MM.1S (cell line): ENCODE results near the gene MAD1L1.

Experiments
- DNase-seq: peaks from one replicate; pipeline ENCODE4 v3.0.0-alpha.2; 2015
- H2AFZ ChIP-seq: fragments of 300-600 bp; sonication (generic); 2 replicates; pipeline ENCODE4 v1.6.0; 2016; ENCODE audit warnings: antibody characterized with exemption, low read length
- H3F3A ChIP-seq: fragments of 300-600 bp; sonication (generic); 2 replicates; pipeline ENCODE4 v1.6.1; 2016; ENCODE audit warnings: mild to moderate bottlenecking, antibody characterized with exemption, low read length, moderate library complexity, mixed read lengths; ENCODE audit not compliant: insufficient read depth
- H3K27ac ChIP-seq: fragments of 300-600 bp; sonication (generic); 2 replicates; pipeline ENCODE4 v1.5.1; 2016; ENCODE audit warnings: mild to moderate bottlenecking, low read length
- H3K27me3 ChIP-seq: fragments of 300-600 bp; sonication (generic); replicated peaks from 2 replicates; pipeline ENCODE4 v1.6.0; 2016; ENCODE audit warnings: low read length; ENCODE audit not compliant: insufficient read depth
- H3K36me3 ChIP-seq: fragments of 300-600 bp; sonication (generic); replicated peaks from 2 replicates; pipeline ENCODE4 v1.6.1; 2016; ENCODE audit warnings: mild to moderate bottlenecking, low read length, mixed read lengths; ENCODE audit not compliant: insufficient read depth
- H3K4me1 ChIP-seq: fragments of 300-600 bp; sonication (generic); 2 replicates; pipeline ENCODE4 v1.6.1; 2016; ENCODE audit warnings: low read length, mixed read lengths
- H3K4me2 ChIP-seq: fragments of 300-600 bp; sonication (generic); 2 replicates; pipeline ENCODE4 v1.6.0; 2016; ENCODE audit warnings: low read depth, low read length
- H3K4me3 ChIP-seq: fragments of 300-600 bp; sonication (generic); 2 replicates; pipeline ENCODE4 v1.5.1; 2016; ENCODE audit warnings: low read length, mixed read lengths
- H3K79me2 ChIP-seq: fragments of 300-600 bp; sonication (generic); 2 replicates; pipeline ENCODE4 v1.6.1; 2016; ENCODE audit warnings: mixed run types, low read length, mixed read lengths
- H3K9ac ChIP-seq: fragments of 300-600 bp; sonication (generic); 2 replicates; pipeline ENCODE4 v1.6.1; 2016; ENCODE audit warnings: low read length, mixed read lengths
- H3K9me2 ChIP-seq: fragments of 300-600 bp; sonication (generic); replicated peaks from 2 replicates; pipeline ENCODE4 v1.6.1; 2016; ENCODE audit warnings: mild to moderate bottlenecking, low read length, mixed read lengths; ENCODE audit not compliant: insufficient read depth
- H3K9me3 ChIP-seq: fragments of 300-600 bp; sonication (generic); replicated peaks from 2 replicates; pipeline ENCODE4 v1.6.1; 2016; ENCODE audit warnings: mild to moderate bottlenecking, low read length, mixed read lengths; ENCODE audit not compliant: insufficient read depth
- H4K20me1 ChIP-seq: fragments of 300-600 bp; sonication (generic); 2 replicates; pipeline ENCODE4 v1.6.1; 2016; ENCODE audit warnings: mild to moderate bottlenecking, low read length, moderate library complexity, mixed read lengths; ENCODE audit not compliant: insufficient read depth
- EZH2 ChIP-seq: fragments of 300-600 bp; sonication (generic); optimal IDR thresholded peaks from 2 replicates; pipeline ENCODE3; 2017; ENCODE audit warnings: low read depth, mild to moderate bottlenecking, antibody characterized with exemption, low read length, mixed read lengths
- EZH2phosphoT487 ChIP-seq: fragments of 300-600 bp; sonication (generic); IDR thresholded peaks from 2 replicates; pipeline ENCODE4 v1.6.1; 2018; ENCODE audit warnings: antibody characterized with exemption, low read length
- TF ChIP-seq, protein P1 (sequence below): fragments of 300-600 bp; sonication (generic); IDR thresholded peaks from 2 replicates; pipeline ENCODE4 v1.5.1; 2016; ENCODE audit warnings: antibody characterized with exemption, low read length, mixed read lengths

Gene MAD1L1

DNA sequence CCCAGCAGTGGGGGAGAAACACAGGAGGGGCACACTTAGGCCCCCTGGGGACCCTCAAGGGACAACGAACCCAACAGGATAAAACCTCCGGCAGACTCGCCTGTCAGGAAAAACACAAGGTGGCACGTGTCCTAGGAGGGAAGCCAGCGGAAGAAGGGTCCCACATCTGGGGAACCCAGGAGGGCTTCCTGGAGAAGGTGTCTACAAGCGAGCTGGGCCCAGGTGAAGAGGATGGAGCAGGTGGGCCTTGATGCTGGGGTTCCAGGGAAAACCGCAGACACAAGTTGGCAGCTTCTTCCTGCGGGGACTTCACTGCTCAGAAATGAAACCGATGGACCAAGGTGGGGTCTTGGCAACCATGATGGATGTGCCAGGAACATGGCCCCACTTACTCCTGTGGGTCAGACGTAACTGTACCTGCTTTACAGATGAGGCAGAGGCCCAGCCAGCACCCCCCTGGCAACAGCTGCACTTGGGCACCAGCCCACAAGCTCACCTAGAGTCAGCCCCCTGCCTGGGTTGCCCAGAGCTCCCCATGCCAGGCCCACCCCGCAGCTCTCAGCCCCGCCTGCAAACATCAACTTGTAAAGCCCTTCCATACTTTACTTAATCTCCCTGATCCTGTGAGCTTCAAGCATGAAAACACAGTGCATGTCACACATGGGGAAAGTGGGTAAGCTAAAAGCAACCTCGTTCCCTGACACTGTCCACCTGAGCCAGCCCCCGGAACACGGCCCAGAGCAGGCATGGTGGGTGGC is 337.7 kb downstream of the MAD1L1 start:
- TF ChIP-seq EZH2phosphoT487 (no peak), EZH2 (no peak)
- TF ChIP-seq, protein P1, sequence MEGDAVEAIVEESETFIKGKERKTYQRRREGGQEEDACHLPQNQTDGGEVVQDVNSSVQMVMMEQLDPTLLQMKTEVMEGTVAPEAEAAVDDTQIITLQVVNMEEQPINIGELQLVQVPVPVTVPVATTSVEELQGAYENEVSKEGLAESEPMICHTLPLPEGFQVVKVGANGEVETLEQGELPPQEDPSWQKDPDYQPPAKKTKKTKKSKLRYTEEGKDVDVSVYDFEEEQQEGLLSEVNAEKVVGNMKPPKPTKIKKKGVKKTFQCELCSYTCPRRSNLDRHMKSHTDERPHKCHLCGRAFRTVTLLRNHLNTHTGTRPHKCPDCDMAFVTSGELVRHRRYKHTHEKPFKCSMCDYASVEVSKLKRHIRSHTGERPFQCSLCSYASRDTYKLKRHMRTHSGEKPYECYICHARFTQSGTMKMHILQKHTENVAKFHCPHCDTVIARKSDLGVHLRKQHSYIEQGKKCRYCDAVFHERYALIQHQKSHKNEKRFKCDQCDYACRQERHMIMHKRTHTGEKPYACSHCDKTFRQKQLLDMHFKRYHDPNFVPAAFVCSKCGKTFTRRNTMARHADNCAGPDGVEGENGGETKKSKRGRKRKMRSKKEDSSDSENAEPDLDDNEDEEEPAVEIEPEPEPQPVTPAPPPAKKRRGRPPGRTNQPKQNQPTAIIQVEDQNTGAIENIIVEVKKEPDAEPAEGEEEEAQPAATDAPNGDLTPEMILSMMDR, result no peak
- H3K4me1 ChIP-seq, result no peaks in the 10 kb centered on the region
- no peak overlapping the region for H3K4me3 ChIP-seq
- no peak overlapping the region for H2AFZ ChIP-seq
- no peak for DNase-seq
- H4K20me1 ChIP-seq, result no peaks in the 10 kb centered on the region
- no peak overlapping the region for H3K9ac ChIP-seq
- H3K36me3 ChIP-seq, result no peaks in the 10 kb centered on the region
- H3K4me2 ChIP-seq, result no peak overlapping the region
- no peaks in the 10 kb centered on the region for H3F3A ChIP-seq
- H3K79me2 ChIP-seq, result no peaks in the 10 kb centered on the region
- H3K27ac ChIP-seq, result no peak overlapping the region
- no peaks in the 10 kb centered on the region for H3K9me2 ChIP-seq
- H3K27me3 ChIP-seq, result no peaks in the 10 kb centered on the region
- no peaks in the 10 kb centered on the region for H3K9me3 ChIP-seq

DNA sequence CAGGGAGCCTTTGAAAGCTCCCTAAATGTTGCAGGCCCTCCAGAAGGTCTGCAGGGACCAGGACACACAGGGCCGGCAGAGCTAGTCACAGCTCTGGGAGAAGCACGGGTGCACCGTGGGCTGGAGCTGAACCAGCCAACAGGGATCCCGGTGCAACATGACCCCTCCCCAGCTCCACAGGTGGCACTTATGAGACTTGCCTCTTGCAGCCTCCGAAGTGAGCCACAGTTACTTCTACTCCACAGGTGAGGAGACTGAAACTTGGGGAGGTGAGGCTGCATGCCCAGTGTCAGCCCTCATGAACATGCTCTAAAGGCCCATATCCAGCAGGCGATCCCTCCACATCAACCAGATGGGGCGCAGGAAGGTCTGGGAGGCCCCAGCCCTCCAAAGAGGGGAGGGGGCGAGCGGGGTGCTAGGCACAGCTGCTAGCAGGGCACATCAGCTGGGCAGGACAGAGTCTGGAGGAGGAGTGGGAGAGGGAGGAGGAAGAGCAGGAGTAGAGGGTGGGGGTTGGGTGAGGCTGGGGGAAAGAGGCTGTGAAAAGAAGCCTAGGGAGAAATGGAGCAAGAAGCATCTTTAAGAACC is 338.3 kb downstream of the MAD1L1 start:
- Histone ChIP-seq H3K9ac (no peak overlapping the region), H3K27me3 (no peaks in the 10 kb centered on the region), H3F3A (no peaks in the 10 kb centered on the region), H3K9me2 (no peaks in the 10 kb centered on the region), H4K20me1 (no peaks in the 10 kb centered on the region), H3K4me3 (no peak overlapping the region), H3K9me3 (no peaks in the 10 kb centered on the region), H3K36me3 (no peaks in the 10 kb centered on the region), H3K4me2 (no peak overlapping the region), H3K27ac (no peak overlapping the region), H3K79me2 (no peaks in the 10 kb centered on the region), H2AFZ (no peak overlapping the region), H3K4me1 (no peaks in the 10 kb centered on the region)
- no peak for TF ChIP-seq EZH2
- TF ChIP-seq, protein P1, result no peak
- no peak for TF ChIP-seq EZH2phosphoT487
- DNase-seq, result no peak

DNA sequence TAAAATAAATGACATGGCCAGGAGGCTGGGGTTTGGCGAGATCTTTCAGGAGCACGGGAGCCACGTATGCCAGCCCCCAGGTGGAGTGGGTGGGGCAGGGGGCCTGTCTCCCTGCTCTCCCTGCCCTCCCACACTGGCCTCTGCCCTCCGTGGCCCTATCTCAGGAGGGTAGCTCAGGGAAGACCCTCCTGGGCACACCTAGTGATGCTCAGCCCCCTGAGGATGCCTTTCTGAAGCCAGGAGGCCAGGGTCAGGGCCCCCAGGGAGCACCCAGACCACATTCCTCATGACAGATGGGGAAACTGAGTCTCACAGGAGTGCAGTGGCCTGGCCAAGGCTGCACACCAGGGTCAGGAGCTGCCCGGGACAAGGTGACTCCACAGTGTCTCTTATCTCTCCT is 339.3 kb downstream of the MAD1L1 start:
- Histone ChIP-seq H4K20me1 (no peaks in the 10 kb centered on the region), H3K9ac (no peak overlapping the region), H3K9me2 (no peaks in the 10 kb centered on the region), H3K4me3 (no peak overlapping the region), H3K79me2 (no peaks in the 10 kb centered on the region), H3K27me3 (no peaks in the 10 kb centered on the region), H3K4me1 (no peaks in the 10 kb centered on the region), H3K27ac (no peak overlapping the region), H3F3A (no peaks in the 10 kb centered on the region), H3K36me3 (no peaks in the 10 kb centered on the region; the same call in 1 of the 2 replicates), H3K4me2 (no peak overlapping the region), H3K9me3 (no peaks in the 10 kb centered on the region), H2AFZ (no peak overlapping the region)
- no peak for DNase-seq
- TF ChIP-seq EZH2 (no peak), EZH2phosphoT487 (no peak)
- TF ChIP-seq, protein P1, result no peak
